Kidney capillary endothelial cell (primary cell): ENCODE measurements around the gene DGKH.
"Not testable (repeated sequence)": the region's sequence is repeated elsewhere in the genome, so short reads cannot be mapped to it uniquely, and the experiment has no call there.

Experiments used
- DNase-seq: peaks from one replicate; pipeline ENCODE4 v3.0.0-alpha.2; 2018; ENCODE audit warnings: low spot score

Gene DGKH

GRCh38 chr13:42163338-42163737 is 114.9 kb downstream of the DGKH start:
- not testable (repeated sequence) for DNase-seq

DNA sequence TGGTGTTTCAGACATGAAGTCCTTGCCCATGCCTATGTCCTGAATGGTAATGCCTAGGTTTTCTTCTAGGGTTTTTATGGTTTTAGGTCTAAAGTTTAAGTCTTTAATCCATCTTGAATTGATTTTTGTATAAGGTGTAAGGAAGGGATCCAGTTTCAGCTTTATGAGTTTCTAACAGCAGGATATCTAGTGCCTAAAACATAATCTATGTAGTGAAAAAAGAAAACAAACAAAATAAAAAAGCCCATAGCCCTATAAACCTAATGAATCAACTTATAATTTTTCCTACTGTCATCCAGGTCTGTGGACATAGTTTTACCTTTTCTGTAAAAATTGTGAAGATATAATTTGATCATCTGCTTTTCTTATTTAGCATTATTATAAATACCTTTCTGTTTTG is 115.5 kb downstream of the DGKH start:
- not testable (repeated sequence) for DNase-seq

- DNase-seq: no peak
Measured at GRCh38 chr13:42164557-42165125, 116.2 kb downstream of the DGKH start.

- DNase-seq: no peak
Measured at GRCh38 chr13:42168496-42168895, 120.0 kb downstream of the DGKH start.

- DNase-seq: no peak
Measured at GRCh38 chr13:42170029-42170428, 121.6 kb downstream of the DGKH start.

- DNase-seq: no peak
Measured at GRCh38 chr13:42173789-42174343, 125.4 kb downstream of the DGKH start.

DNA sequence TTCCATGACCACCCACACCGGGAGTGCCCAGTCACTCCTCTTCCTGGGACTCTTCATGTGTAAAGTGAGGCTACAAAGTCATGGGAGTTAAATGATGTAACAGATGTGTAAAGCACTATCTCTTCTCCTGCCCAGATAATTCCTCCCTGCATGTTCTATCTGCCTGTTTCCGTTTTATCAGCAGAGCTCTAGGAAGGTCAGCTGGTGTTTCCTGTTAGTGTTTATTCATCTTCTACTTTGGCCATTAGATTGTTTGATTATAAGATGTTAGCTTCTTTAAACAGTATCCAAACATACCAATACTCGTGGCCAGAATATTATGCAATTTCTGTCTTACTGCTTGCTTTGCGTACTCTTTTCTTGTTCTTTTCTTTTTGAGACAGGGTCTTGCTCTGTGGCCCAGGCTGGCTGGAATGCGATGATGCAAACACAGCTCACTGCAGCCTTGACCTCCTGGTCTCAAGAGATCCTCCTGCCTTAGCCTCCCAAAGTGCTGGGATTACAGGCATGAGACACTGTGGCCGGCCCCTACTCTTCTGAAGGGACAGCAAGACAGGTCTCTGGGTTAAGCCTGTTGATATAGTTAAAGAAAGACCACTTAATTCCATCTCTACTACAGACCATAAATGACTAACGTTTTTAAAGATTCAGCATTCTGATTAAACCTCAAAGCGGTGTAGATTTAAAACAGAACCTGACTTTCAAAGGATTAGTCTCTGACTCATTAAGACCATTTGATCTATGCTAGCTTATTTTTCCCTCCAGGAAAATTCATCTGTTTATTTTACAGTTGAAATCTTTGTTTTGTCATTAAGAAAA is 126.1 kb downstream of the DGKH start:
- DNase-seq: no peak

DNA sequence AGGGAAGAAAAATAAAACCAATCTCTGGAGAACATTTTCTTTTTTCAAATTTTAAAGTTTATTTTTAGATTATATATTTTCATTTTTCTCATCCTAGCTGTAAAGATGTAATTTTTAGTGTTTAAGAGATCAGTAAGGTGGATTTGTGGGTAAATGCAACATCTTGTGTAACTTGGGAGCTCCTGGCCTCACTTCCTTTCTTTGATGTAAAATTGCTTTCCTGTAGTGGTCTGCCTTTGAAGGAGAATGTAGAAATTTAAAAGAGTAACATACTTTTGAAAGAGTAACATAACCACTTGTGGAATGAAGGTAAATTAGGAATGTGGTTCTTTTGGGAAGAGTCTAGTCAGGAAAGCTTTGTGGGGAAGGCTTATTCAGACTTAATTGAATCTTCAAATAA is 127.8 kb downstream of the DGKH start:
- DNase-seq: no peak

GRCh38 chr13:42177189-42177588 is 128.7 kb downstream of the DGKH start:
- DNase-seq: no peak

DNA sequence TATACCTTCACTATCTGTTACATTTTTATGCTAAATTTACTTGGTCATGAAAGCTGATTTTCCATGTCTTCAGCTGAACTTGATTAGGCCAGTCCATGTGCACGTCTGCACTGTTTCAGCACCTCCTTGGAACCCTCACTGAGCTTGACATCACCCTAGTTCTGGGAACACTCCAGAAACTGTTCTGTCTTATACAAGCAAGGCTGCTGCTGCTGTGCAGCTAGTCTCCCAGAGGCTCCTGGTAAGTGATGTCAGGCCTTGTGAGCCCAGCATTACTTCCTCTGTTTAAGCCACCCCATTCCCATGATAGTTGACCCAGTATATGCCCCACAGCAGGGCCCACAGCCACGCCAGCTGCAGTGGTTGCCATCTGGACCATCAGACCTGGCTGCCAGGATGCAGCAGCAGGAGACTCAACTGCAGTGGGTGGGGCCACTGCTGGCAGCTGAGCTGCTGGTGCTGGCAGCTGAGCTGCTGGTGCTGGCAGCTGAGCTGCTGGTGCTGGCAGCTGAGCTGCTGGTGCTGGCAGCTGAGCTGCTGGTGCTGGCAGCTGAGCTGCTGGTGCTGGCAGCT is 133.0 kb downstream of the DGKH start:
- DNase-seq: no peak

- no peak for DNase-seq
Measured at GRCh38 chr13:42189061-42189460, 140.6 kb downstream of the DGKH start.

DNA sequence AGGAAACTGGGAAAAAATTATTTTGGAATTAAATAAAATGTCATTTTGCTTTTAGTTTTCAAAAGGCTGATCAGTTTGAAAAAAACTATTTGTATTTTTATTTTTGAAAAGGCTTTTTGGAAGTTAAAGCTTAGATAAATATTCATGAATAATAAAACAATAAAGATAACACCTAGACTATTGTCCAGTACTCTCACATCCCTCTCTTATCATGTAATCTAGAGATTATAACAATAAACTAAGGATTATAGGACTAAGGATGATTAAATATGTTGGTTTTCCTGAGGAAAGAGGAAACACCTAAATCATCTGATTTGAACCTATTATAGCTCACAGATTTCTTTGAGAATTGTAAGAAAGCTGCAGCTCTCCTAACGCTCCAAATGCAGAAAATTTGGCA is 142.1 kb downstream of the DGKH start:
- DNase-seq: no peak

DNA sequence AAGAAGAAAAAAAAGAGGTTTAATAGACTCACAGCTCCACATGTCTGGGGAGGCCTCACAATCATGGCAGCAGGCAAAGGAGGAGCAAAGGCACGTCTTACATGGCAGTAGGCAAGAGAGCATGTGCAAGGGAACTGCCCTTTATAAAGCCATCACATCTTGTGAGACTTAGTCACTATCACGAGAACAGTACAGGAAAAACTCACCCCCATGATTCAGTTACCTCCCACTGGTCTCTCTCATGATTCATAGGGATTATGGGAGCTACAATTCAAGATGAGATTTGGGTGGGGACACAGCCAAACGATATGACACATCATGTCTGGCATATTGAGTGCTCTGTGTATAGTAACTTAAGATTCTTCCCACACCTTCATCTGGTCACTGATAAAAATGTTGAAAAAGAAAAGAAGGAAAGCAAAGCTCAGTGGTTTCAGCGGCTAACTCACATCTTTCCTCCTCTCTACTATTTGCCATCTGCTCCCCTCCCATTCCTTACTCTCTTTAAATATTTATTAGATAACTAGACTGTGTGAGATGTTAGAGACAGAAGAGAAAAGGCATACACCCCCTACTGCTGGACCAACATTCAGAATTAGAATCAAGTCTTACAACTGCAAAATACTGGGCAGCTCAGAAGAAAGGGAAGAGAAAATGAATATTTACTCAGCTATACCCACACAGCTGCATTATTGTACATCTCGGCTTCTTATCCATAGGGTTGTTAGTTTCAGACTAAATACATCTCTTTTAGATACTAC is 163.4 kb downstream of the DGKH start:
- no peak for DNase-seq

- no peak for DNase-seq
Measured at GRCh38 chr13:42214446-42214845, 166.0 kb downstream of the DGKH start.

DNA sequence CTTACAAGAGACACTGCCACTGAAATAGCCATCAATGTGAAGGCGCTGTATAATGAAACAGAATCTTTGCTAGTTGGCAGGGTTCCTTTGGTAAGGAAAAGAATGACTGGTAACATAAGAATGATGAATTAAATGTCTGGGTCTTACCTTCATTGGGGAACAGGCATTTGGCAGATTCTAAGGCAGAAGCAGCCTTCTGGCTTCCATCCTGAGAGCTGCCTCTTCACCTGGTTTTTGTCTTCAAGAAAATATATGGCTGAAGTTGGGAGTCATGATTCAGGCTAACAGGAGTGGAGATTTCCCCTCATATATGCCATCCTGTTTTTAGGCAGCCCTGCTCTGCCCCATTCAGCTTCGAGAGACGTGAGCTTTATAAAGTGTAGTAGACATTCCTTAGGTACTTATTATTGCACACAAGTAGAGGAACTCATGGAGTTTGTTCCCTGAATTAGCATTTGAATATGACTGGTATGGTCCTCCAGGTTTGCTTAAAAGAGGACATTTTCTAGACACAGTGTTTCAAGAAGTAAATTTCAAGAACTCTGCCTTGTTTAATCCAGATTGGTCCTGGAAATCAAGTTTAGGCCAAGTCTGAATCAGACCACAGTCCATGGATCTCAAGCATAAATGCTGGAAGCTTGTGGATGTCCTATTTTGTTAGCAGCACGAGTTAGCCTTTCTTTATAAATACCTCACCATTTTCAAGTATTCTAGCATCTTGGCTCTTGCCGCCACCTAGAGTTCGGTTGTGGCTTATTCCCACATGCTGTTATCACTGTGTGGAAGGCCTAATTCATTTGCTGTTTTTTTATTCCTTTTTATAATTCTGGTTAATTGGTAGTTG is 167.4 kb downstream of the DGKH start:
- DNase-seq: peak; percentile 10

DNA sequence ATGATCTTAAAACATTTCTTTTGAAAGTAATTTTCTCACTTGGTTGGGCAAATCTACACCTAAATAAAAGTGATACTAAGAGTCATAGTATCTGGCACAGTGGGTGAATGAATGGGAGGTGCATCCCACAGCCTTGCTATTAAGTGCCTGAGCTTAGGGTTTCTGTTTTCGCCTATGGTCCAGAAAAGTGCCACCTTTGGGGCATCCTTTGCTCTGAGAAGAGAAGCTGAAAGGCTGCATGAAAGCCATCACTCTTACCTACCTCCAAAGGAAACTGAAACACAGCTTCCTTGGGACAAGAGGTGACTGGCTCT is 167.9 kb downstream of the DGKH start:
- DNase-seq: no peak

DNA sequence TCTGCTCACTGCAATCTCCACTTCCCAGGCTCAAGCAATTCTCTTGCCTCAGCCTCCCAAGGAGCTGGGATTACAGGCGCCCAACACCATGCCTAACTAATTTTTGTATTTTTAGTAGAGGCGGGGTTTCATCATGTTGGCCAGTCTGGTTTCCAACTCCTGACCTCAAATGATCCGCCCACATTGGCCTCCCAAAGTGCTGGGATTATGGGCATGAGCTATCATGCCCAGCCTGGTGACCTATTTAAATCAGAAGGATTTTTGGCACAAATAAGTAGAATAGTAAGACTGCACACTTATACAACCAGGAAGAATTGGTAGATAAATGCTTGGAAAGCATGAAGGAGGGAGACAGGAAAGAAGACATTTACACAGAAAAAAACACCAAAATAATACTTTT is 170.1 kb downstream of the DGKH start:
- no peak for DNase-seq

GRCh38 chr13:42219051-42219450 is 170.6 kb downstream of the DGKH start:
- no peak for DNase-seq

- DNase-seq: no peak
Measured at GRCh38 chr13:42219876-42220275, 171.4 kb downstream of the DGKH start.

GRCh38 chr13:42221121-42221765 is 172.8 kb downstream of the DGKH start:
- no peak for DNase-seq

GRCh38 chr13:42223681-42224080 is 175.2 kb downstream of the DGKH start:
- DNase-seq: no peak
